HG03196 (cell line): ENCODE measurements around the gene SH3GL1.

ENCODE experiments used
- ATAC-seq: cut with Tn5 transposase; IDR thresholded peaks from one replicate; pipeline ENCODE4 v1.9.1; 2021; ENCODE audit not compliant: unreplicated experiment

Gene SH3GL1

DNA sequence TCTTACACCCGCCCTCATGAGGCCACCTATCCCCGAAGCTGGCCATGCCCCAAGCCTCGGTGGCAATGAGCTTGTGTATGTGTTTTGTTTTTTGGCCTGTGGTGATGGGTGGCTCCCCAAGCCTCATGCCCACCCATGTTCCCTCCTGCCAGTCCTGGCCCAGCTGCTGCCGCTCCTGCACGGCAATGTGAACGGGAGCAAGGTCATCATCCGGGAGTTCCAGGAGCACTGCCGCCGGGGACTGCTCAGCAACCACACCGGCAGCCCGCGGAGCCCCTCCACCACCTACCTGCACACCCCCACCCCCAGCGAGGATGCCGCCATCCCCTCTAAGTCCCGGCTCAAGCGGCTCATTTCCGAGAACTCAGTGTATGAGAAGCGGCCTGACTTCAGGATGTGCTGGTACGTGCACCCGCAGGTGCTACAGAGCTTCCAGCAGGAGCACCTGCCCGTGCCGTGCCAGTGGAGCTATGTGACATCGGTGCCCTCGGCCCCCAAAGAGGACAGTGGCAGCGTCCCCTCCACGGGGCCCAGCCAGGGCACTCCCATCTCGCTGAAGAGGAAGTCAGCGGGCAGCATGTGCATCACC is 32.7 kb upstream of the SH3GL1 start:
- no peak for ATAC-seq

DNA sequence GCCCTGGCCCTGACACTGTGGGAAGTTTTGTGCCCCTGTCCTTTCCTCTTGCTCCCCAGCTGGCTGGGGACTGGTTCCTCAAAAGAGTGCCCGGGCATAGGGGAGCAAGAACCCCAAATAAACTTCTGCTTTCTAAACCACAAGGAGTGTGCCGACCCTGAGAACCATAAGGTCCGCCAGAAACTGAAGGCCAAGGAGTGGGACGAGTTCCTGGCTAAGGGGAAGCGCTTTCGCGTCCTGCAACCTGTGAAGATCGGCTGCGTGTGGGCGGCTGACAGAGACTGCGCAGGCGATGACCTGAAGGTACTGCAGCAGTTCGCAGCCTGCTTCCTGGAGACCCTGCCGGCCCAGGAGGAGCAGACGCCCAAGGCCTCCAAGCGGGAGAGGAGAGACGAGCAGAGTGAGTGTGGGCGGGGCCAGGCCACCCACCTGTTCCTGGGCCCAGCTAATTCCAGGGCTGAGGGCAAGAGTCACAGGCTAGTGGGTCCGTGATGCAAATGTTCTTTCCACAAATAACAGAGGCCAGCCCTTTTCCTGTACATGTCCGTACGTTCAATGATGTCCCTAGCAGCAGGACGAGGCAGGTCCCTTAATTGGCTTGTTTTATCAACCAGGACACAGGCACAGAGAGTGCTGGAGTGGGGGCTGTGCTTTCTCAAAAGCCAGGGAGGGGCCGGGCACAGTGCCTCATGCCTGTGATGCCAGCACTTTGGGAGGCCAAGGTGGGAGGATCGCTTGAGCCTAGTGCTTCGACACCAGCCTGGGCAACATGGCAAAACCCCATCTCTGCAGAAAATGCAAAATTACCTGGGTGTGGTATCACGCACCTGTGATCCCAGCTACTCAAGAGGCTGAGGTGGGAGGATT is 31.7 kb upstream of the SH3GL1 start:
- ATAC-seq: no peak

DNA sequence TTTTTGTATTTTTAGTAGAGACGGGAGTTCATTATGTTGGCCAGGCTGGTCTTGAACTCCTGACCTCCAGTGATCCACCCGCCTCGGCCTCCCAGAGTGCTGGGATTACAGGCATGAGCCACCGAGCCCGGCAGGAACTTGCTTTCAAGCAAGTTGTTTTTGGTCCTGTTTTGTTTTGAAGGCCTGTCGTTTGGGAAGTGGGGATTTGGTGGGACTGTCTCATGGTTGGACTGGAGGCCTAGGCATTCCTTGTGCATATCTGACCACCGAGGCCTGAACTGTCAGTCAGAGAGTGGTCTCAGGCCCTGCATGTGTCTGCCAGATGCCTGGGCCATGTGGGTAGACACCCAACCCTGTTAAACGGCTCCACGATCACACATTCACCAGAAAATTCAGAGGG is 30.9 kb upstream of the SH3GL1 start:
- no peak for ATAC-seq

DNA sequence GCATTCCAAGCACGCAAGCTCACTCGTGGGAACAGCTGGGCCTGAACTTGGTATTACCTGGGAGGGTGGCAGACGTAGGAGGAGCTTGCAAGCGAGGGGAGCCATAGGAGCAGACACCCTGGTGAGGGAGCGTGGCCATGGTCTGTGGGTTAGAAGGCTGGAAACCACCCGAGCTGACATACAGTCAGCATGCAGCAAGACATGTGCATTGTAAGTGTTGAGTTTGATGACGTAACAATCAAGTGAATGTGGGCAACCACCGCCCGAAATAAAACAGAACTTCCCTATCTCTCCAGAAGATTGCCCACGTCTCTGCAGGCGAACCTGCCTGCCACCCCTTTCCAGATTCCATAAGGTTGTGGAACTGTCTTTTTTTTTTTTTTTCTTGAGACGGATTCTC is 30.4 kb upstream of the SH3GL1 start:
- ATAC-seq: no peak

DNA sequence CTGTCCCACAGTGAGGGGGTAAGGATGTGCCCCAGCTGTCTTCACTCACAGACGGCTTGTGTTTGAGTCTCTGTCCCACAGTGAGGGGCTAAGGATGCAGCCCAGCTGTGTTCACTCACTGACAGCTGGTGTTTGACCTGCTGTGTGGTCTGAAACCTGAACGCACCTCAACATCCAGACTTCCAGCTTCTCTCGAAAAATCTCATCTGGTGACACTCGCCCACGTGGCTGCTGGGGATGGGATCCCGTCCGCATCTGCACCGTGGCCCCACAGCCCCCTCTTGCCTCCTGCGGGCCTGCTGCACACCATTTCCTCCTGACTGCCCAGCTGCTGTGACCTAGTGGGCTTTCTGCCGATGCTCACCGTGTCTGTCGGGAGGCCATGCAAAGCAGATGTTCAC is 29.4 kb upstream of the SH3GL1 start:
- ATAC-seq: no peak

DNA sequence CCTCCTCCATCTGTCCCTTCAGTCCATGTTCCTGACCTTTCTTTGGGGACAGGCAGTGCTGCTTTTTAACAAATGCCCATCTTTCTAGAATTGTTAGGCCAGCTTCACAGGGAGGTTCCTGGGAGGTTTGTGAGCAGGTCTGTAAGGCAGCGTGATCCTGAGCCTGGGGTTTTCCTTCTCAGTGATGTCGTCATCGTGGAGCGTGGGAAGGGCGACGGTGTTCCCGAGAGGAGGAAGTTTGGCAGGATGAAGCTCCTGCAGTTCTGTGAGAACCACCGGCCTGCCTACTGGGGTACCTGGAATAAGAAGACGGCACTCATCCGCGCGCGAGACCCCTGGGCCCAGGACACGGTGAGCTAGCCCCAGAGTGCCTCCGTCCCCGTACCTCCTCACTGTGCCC is 28.9 kb upstream of the SH3GL1 start:
- ATAC-seq: no peak

DNA sequence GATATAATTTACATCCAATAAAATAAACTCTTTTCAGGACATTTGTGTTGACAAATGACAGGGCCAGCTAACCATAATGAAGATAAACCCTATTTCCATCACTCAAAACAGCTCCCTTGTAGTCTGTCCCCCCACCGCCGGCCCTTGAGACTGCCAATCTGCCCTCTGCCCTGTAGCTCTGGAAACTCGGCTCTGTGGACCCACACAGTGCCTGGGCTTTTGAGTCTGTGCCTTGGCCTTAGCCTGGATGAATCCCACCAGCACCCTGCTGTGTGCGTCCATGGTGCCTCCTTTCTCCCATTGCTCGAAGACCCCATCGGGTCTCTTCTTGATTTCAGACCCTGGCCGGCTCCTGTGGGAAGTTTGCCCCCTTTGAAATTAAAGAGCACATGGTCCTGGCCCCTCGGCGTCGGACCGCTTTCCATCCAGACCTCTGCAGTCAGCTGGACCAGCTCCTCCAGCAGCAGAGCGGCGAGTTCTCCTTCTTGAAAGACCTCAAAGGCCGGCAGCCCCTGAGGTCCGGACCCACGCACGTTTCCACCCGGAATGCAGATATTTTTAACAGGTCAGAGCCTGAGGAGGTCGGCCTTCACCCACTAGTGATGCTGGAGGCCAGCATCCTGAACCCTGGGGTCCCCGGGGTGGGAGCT is 28.1 kb upstream of the SH3GL1 start:
- no peak for ATAC-seq

DNA sequence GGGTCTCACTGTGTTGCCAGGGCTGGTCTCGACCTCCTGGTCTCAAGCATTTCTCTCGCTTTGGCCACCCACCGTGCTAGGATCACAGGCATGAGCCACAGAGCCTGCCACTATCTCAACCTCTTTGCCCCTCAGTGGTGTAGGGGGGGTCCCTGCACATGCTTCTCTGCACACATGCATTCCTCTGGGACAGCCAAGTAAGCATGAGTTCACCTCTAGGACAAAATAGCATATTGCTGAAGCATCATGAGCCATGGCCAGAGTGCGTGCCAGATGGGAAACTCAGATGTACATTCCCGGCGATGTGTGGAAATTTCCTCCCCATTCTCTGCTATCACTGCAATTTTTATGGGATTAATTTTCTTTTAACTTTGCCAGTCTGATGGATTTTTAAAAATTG is 25.2 kb upstream of the SH3GL1 start:
- ATAC-seq: no peak

DNA sequence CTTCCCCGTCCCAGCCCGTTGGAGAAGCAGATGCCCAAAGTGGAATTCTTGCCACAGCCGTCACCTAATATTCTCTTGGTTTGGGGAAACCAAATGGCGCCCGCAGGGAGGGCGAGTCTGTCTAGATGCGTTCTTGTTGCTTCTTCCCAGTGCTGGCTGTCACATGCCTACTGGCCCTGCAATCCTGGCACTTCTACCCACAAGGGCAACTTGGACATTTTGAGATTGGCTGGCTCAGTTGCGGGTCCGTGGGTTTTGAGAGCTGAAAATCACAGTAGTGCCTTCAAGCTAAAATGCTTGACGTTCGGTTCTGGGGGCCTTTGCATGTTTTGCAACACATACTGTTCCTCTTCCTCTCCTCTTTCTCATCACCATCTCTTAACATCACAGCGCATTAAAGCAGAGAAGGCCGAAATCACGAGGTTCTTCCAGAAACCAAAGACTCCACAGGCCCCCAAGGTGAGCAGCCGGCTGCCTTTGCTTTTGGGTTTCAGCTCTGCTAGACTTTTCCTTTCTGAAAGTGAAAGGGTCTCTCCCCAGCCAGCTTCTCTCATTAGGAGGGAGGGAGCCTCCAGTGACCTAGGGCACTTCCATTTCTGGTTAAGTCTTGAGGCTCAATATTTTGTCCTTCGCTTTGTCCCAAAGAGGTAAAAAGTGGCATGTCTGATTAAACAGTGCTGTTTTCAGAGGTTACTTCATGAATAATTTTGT is 23.2 kb upstream of the SH3GL1 start:
- no peak for ATAC-seq

DNA sequence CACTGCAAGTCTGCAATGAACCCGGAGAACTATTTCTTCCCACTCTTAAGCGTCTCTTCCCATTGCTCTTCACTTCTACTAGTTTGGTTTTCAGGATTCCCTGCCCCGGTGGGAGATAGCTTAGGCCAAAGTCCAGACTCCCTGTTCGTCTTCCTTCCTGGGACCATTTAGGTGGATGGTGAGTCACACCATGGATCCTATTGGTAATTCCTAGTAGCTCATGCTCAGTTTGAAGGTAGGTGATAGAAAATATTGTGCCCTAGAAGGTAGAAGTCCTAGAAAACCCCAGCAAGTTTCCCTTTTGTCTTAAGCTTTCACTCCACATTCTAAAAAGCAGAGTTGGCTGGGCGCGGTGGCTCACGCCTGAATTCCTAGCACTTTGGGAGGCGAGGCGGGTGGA is 15.9 kb upstream of the SH3GL1 start:
- no peak for ATAC-seq

DNA sequence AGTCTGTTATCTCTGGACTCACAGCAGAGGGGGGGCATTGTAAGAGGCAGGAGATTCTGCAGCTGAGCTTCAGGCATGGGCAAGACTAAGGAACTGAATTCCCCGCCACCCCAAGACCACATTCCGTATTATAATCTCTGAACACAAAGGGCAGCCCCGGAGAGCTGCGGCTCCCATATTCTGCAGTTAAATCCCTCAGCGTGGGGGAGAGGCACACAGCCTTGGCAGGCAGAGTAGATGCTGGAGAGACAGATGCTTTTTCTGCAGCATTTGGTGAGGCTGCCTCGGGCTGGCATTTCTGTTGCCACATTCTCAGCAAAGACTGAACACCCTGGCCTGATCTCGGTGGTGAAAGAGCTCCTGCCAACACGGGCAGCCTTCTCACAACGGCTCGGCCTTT is 15.0 kb upstream of the SH3GL1 start:
- no peak for ATAC-seq

DNA sequence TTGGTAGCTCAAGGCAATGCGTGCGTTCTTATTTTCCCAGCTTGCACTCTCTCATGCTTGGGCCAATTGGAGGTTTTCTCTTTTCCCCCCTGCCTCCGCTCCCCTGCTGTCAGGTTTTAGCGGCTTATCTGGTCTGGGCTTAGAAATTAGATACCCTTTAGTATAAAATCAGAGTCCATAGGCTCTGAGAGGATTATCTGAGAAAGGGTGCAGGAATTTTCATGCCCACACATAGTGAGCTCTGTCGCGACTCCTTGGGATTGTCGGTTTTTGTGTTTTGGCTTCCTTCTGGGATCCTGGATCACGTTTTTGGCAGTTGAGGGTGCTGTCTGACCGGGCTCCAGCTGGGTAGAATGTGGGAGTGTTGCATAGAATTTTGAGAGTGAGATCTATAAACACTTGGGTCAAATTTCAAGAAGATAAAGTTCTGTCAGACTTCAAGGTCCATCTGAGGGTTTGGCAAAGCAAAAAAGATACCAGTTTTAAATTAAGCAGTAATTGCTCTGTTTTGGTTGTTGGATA is 14.5 kb upstream of the SH3GL1 start:
- ATAC-seq: no peak

DNA sequence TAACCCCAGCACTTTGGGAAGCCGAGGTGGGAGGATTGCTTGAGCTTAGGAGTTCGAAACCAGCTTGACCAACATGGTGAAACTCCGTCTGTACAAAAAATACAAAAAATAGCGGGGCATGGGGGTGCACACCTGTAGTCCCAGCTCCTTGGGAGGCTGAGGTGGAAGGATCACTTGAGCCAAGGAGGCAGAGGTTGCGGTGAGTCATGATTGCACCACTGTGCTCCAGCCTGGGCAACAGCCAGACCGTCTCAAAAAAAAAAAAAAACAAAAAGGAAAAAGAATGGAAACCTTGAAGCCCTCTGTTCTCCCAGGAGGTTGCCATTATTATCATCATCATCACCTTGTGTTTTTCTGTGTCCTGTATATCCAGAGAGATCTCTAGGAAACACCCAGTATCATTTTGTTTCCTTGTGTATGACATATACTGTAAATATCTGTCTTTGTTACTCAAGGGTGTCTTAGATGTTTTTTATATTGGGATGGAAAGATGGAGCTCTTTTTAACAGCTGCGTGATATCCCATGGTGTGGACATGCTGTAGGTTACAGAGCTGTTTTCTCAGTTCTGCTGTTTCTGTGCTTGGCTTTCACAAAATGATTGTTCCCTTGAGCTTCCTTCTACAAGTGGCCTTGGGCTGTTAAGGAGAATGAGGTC is 13.9 kb upstream of the SH3GL1 start:
- no peak for ATAC-seq

DNA sequence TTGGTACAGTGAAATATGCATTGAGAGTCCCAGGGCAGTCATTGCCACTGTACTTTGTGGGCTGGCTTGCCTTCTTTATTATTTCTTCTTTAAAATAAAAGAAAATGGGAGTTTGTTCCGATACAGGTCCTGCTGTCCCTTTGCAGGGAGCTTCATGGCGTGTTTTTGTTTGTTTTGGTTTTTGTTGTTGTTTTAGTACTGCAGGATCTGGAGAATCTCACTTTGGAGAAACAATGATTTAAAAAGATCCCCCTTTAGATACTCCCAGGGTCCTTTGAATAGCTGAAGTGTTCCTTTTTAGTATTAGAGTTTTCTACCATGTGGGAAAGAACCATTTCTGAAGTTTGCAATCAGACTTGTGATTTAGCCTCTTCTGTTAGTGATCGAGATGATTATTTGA is 13.2 kb upstream of the SH3GL1 start:
- ATAC-seq: no peak

DNA sequence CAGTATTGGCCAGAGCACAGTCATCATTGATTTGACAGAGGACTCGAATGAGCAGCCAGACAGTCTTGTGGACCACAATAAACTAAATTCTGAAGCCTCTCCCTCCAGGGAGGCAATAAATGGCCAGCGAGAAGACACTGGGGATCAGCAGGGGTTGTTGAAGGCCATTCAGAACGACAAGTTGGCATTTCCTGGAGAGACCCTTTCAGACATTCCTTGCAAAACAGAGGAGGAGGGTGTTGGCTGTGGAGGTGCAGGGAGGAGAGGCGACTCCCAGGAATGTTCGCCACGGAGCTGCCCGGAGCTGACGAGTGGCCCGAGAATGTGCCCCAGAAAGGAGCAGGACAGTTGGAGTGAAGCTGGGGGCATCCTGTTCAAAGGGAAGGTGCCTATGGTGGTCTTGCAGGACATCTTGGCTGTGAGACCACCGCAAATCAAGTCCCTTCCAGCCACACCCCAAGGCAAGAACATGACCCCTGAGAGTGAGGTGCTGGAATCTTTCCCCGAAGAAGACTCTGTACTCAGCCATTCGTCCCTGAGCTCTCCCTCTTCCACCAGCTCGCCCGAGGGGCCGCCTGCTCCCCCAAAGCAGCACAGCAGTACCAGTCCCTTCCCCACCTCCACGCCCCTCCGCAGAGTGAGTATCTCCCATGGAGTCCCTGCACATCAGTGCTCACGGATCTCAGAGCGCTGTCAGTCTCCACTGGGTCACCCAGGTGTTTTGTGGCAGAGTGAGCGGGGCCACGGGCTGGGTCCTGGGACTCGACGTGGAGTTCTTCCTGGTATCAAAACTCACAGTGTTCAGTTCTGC is 9.0 kb upstream of the SH3GL1 start:
- no peak for ATAC-seq

DNA sequence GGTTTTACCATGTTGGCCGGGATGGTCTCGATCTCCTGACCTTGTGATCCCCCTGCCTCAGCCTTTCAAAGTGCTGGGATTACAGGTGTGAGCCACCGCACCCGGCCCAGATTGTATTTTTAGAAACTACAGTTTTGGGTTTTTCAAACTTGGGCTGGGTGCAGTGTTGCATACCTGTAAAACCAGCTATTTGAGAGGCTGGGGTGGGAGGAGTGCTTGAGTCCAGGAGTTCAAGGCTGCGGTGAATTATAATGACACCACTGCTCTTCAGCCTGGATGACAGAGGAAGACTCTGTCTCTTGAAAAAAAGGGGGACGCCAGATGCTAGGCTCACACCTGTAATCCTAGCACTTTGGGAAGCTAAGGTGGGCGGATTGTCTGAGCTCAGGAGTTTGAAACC is 6.3 kb upstream of the SH3GL1 start:
- no peak for ATAC-seq

DNA sequence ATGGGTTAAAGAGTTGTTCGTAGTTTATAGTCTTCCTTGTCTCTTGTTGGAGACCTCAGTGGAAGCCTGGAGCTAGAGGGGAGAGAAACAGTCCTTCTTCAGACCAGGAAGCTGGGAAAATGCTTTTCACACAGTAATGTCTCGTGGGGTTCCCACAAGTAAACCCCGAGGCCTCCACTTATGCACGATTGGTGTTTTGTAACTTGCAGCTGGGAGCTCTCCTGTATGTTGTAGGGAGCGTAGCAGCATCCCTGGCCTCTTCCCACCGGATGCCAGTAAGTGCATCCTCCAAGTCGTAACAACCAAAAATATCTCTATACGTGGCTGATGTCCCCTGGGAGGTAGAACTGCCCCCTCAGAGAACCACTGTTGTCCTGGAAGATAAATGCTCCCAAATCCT is 5.6 kb upstream of the SH3GL1 start:
- ATAC-seq: no peak

DNA sequence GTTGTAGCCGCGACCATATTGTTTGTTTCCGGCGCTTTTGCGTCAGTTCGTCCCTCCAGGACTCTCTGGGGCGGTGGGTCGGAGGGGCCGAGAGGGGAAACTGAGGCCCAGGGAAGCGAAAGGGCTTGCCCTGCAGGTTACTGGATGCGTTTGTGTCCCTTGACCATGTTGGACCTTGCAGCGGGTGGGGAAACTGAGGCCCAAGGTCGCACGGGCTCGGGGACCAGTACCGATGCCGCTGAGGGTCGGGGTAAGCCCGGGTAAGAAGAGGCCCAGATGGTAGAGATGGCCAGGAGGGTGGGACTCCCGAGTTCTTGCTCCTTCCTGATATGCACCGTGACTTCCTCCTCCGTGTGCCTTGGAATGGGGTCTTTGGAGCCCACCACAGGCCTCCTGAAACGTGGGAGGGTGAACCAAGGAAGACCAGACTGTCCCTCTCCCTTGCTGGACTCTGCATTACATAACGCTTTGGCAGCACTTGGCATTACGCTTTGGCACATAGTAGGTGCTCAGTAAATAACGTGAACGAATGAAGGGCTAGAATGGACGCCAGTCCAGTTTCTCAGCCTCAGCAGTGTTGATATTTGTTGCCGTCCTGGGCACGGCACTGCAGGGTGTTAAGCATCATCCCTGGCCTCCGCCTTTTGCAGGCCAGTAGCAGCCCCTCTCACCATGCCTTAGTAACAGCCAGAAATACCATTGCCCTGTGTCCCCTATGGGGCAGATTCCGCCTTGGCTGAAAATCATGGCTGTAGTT is 2.8 kb upstream of the SH3GL1 start:
- no peak for ATAC-seq
